ENCODE measurements around the gene TMEM40. TPM values are rescaled to one million over a fixed set of nuclear protein-coding genes. Genes with fewer than 3 reads are reported as not detected.

Gene TMEM40
- total RNA-seq, 1 donor from 2014 or later = not detected

DNA sequence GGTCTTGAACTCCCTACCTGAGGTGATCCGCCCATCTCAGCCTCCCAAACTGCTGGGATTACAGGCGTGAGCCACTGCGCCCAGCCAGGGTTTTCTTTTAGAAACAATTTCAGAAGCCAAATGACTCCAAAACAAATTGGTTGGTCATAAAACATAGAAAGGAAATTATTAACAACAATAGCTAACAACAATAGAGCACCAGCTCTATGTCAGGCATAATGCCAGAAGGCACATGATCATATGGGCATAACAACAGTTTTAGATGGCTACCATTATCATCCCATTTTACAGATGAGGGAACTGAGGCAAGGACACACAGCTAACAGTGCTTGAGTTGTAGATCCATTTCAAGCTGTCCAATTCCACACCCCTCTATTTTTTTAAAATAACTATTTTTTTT, 73.0 kb downstream of the TMEM40 start:
- no peak for DNase-seq (ENCODE audit: extremely low read depth, low read depth, low spot score)

Other genes with a start within 250 kb of the TMEM40 start
- gene MKRN2OS, start 213.8 kb downstream of the TMEM40 start, total RNA-seq = not detected in 2 replicates
- gene MKRN2, start 202.2 kb downstream of the TMEM40 start, total RNA-seq = 35.6 and 38.7 TPM in 2 replicates
- 55.7 and 72.3 TPM in 2 replicates for gene RAF1, start 95.1 kb downstream of the TMEM40 start, total RNA-seq
- 2.6 and 3.7 TPM in 2 replicates for gene CAND2, start 37.4 kb upstream of the TMEM40 start, total RNA-seq
- gene RPL32, start 82.3 kb upstream of the TMEM40 start, total RNA-seq = 1,083 and 1,357 TPM in 2 replicates

Measured in glomerular endothelial cell (primary cell).